Loucy (cell line): Measurements from ENCODE around the gene BBOX1.

Source experiments
- H2AFZ ChIP-seq: fragments of 200-600 bp; sonication (generic); 2 replicates; pipeline ENCODE4 v1.6.0; 2016; ENCODE audit warnings: antibody characterized with exemption, mild to moderate bottlenecking, low read length, moderate library complexity
- H3F3A ChIP-seq: fragments of 200-600 bp; 2 replicates; pipeline ENCODE4 v1.6.0; 2016; ENCODE audit warnings: antibody characterized with exemption, low read depth, mild to moderate bottlenecking
- H3K27me3 ChIP-seq: fragments of 200-600 bp; sonication (generic); 2 replicates; pipeline ENCODE4 v1.6.1; 2014; ENCODE audit warnings: low read length, mild to moderate bottlenecking; ENCODE audit not compliant: insufficient read depth, poor library complexity, severe bottlenecking
- H3K36me3 ChIP-seq: fragments of 200-600 bp; sonication (generic); 2 replicates; pipeline ENCODE4 v1.6.1; 2016; ENCODE audit warnings: low read length; ENCODE audit not compliant: insufficient read depth
- H3K4me1 ChIP-seq: fragments of 200-600 bp; sonication (generic); 2 replicates; pipeline ENCODE4 v1.5.1; 2014; ENCODE audit warnings: low read length, mild to moderate bottlenecking; ENCODE audit not compliant: insufficient read depth, poor library complexity, severe bottlenecking
- H3K4me2 ChIP-seq: fragments of 200-600 bp; sonication (generic); 2 replicates; pipeline ENCODE4 v1.6.0; 2014; ENCODE audit warnings: antibody characterized with exemption, low read length, low read depth, mild to moderate bottlenecking; ENCODE audit not compliant: poor library complexity, severe bottlenecking
- H3K4me3 ChIP-seq: fragments of 200-600 bp; sonication (generic); 2 replicates; pipeline ENCODE4 v1.5.1; 2014; ENCODE audit warnings: low read length, mild to moderate bottlenecking, mixed read lengths; ENCODE audit not compliant: poor library complexity, severe bottlenecking
- H3K79me2 ChIP-seq: fragments of 200-600 bp; sonication (generic); 2 replicates; pipeline ENCODE4 v1.6.1; 2014; ENCODE audit warnings: low read length; ENCODE audit not compliant: insufficient read depth
- H3K9ac ChIP-seq: fragments of 200-600 bp; sonication (generic); 2 replicates; pipeline ENCODE4 v1.6.0; 2014; ENCODE audit warnings: mild to moderate bottlenecking, low read depth, low read length, moderate library complexity; ENCODE audit not compliant: poor library complexity, severe bottlenecking
- H3K9me2 ChIP-seq: fragments of 200-600 bp; sonication (generic); replicated peaks from 2 replicates; pipeline ENCODE4 v1.6.1; 2016; ENCODE audit warnings: low read depth, low read length, mixed read lengths
- H3K9me3 ChIP-seq: fragments of 200-600 bp; sonication (generic); 2 replicates; pipeline ENCODE4 v1.6.1; 2014; ENCODE audit warnings: mild to moderate bottlenecking, antibody characterized with exemption, low read length, low read depth; ENCODE audit not compliant: insufficient read depth
- H4K20me1 ChIP-seq: fragments of 200-600 bp; sonication (generic); 2 replicates; pipeline ENCODE4 v1.6.0; 2014; ENCODE audit warnings: antibody characterized with exemption, low read length, mild to moderate bottlenecking; ENCODE audit not compliant: insufficient read depth, poor library complexity, severe bottlenecking
- CTCF ChIP-seq: fragments of 200-600 bp; sonication (generic); conservative IDR thresholded peaks from 2 replicates; pipeline ENCODE4 v1.5.1; 2014; ENCODE audit warnings: mild to moderate bottlenecking, antibody characterized with exemption, low read length
- EZH2phosphoT487 ChIP-seq: fragments of 200-600 bp; IDR thresholded peaks from 2 replicates; pipeline ENCODE4 v1.6.1; 2018; ENCODE audit warnings: antibody characterized with exemption, mild to moderate bottlenecking, moderate library complexity, borderline replicate concordance

The BBOX1 gene

DNA sequence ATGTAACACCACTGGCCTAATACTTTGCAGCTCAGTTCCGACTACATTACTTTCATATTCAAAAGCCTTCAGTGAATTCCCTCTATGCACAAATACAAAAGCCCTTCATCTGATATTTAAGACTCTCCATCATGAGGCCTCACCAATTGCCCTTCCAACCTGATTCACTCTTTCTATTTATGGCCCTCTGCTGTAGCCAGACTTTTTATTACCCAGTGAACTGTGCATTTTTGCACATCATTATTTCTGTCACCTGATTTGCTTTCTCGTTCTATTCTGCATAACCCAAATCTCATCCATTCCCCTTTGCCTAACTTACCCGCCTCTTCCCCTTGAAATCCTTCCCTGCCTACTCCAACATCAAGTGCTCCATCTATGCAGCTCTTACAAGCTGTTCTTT is 78.3 kb downstream of the BBOX1 start:
- H3F3A ChIP-seq: no peaks in the 10 kb centered on the region; the same call in 1 of the 2 replicates
- H4K20me1 ChIP-seq: no peaks in the 10 kb centered on the region
- H3K9me3 ChIP-seq: no peaks in the 10 kb centered on the region
- H3K79me2 ChIP-seq: no peaks in the 10 kb centered on the region
- no peaks in the 10 kb centered on the region for H3K36me3 ChIP-seq
- H3K9ac ChIP-seq: no peak overlapping the region
- TF ChIP-seq EZH2phosphoT487 (no peak), CTCF (no peak)
- H3K4me1 ChIP-seq: peaks cover 55% of the 10 kb centered on the region
- H3K4me3 ChIP-seq: no peak overlapping the region
- H2AFZ ChIP-seq: peak overlapping the region; percentile 23; the same call in 1 of the 2 replicates
- no peak overlapping the region for H3K4me2 ChIP-seq
- no peaks in the 10 kb centered on the region for H3K27me3 ChIP-seq
- no peaks in the 10 kb centered on the region for H3K9me2 ChIP-seq

- no peak overlapping the region for H2AFZ ChIP-seq
- no peaks in the 10 kb centered on the region for H3K36me3 ChIP-seq
- H3K9me3 ChIP-seq: no peaks in the 10 kb centered on the region
These were observed 78.8 kb downstream of the BBOX1 start for GRCh38 chr11:27119396-27119795.

DNA sequence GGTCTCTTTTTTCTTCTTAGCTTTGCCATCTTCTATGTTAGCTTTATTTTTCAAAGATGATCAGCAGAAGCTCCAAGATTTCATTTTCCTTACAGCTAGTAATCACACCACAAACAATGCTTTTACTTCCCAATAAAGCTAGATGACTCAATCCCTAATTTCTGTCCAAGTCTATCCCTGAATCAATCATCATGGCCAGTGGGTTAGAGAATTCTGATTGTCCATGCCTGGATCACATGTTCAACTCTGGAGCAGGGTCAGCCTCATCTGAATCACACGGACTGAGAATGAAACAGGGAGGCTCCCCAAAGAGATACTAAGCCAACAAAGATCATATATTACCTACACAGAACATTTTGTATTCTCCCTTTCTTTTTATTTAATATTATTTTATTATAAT is 79.6 kb downstream of the BBOX1 start:
- Histone ChIP-seq H3K4me3 (no peak overlapping the region), H3K79me2 (no peaks in the 10 kb centered on the region), H3K4me1 (peaks cover 49% of the 10 kb centered on the region), H3F3A (no peaks in the 10 kb centered on the region; the same call in 1 of the 2 replicates), H4K20me1 (no peaks in the 10 kb centered on the region), H3K36me3 (no peaks in the 10 kb centered on the region), H2AFZ (no peak overlapping the region), H3K9me2 (no peaks in the 10 kb centered on the region), H3K27me3 (no peaks in the 10 kb centered on the region), H3K4me2 (no peak overlapping the region), H3K9me3 (no peaks in the 10 kb centered on the region), H3K9ac (no peak overlapping the region)
- no peak for TF ChIP-seq EZH2phosphoT487
- no peak for TF ChIP-seq CTCF

More at GRCh38 chr11:27119396-27119795, 78.8 kb downstream of the BBOX1 start:
- H3F3A ChIP-seq: no peaks in the 10 kb centered on the region; the same call in 1 of the 2 replicates
- no peaks in the 10 kb centered on the region for H3K27me3 ChIP-seq
- H4K20me1 ChIP-seq: no peaks in the 10 kb centered on the region
- peaks cover 55% of the 10 kb centered on the region for H3K4me1 ChIP-seq
- no peaks in the 10 kb centered on the region for H3K9me2 ChIP-seq
- no peak for TF ChIP-seq EZH2phosphoT487
- TF ChIP-seq CTCF: no peak
- no peaks in the 10 kb centered on the region for H3K79me2 ChIP-seq
- H3K4me2 ChIP-seq: no peak overlapping the region
- H3K9ac ChIP-seq: no peak overlapping the region
- no peak overlapping the region for H3K4me3 ChIP-seq
